Smooth muscle cell (in vitro differentiated cells): ENCODE data around the gene IQCN. TPM values are rescaled to one million over a fixed set of nuclear protein-coding genes. Genes with fewer than 3 reads are reported as not detected.

ENCODE experiments used
- DNase-seq: peaks from one replicate; lab custom pipeline; 2025; ENCODE audit not compliant: unreplicated experiment; lab: John Stamatoyannopoulos, UW
- H2AFZ ChIP-seq: fragments of 200-600 bp; sonication (generic); 2 replicates; pipeline ENCODE4 v1.6.0; 2016; ENCODE audit warnings: antibody characterized with exemption, low read depth, mild to moderate bottlenecking
- H3F3A ChIP-seq: fragments of 200-600 bp; sonication (generic); 2 replicates; pipeline ENCODE4 v1.6.0; 2017; ENCODE audit warnings: antibody characterized with exemption, low read depth
- H3K27ac ChIP-seq: fragments of 200-600 bp; sonication (generic); 2 replicates; pipeline ENCODE4 v1.5.1; 2016; ENCODE audit warnings: low read depth, mild to moderate bottlenecking
- H3K27me3 ChIP-seq: fragments of 200-600 bp; sonication (generic); 2 replicates; pipeline ENCODE4 v1.6.1; 2016; ENCODE audit warnings: low read depth, mild to moderate bottlenecking
- H3K36me3 ChIP-seq: fragments of 200-600 bp; sonication (generic); 2 replicates; pipeline ENCODE4 v1.5.1; 2016; ENCODE audit warnings: low read depth
- H3K4me1 ChIP-seq: fragments of 200-600 bp; sonication (generic); 2 replicates; pipeline ENCODE4 v1.5.1; 2016; ENCODE audit warnings: low read depth
- H3K4me2 ChIP-seq: fragments of 200-600 bp; sonication (generic); 2 replicates; pipeline ENCODE4 v1.6.0; 2016; ENCODE audit warnings: mild to moderate bottlenecking
- H3K4me3 ChIP-seq: fragments of 200-600 bp; sonication (generic); 2 replicates; pipeline ENCODE4 v1.5.1; 2016; ENCODE audit warnings: mild to moderate bottlenecking
- H3K79me2 ChIP-seq: fragments of 200-600 bp; sonication (generic); 2 replicates; pipeline ENCODE4 v1.6.0; 2016; ENCODE audit warnings: low read depth, mild to moderate bottlenecking
- H3K9ac ChIP-seq: fragments of 200-600 bp; sonication (generic); 2 replicates; pipeline ENCODE4 v1.6.0; 2016; ENCODE audit warnings: low read depth
- H3K9me3 ChIP-seq: fragments of 200-600 bp; sonication (generic); replicated peaks from 2 replicates; pipeline ENCODE4 v1.5.1; 2016; ENCODE audit warnings: low read depth
- H4K20me1 ChIP-seq: fragments of 200-600 bp; sonication (generic); 2 replicates; pipeline ENCODE4 v1.6.0; 2016; ENCODE audit warnings: low read depth
- CTCF ChIP-seq: fragments of 200-600 bp; sonication (generic); IDR thresholded peaks from 2 replicates; pipeline ENCODE4 v1.5.1; 2017; ENCODE audit warnings: borderline replicate concordance, mild to moderate bottlenecking, antibody characterized with exemption; ENCODE audit not compliant: insufficient read depth, poor library complexity, severe bottlenecking
- WGBS: methylation state at CpG from one replicate; pipeline ENCODE4 v1.1.7; 2016; ENCODE audit warnings: low lambda C conversion rate; 5-methylcytosine and 5-hydroxymethylcytosine counted together
- polyA plus RNA-seq: library from polyadenylated mRNA; unstranded; fragments of >200 nt; fragmentation: Nextera tagmentation; extraction: Ambion mirVana; gene quantifications from 2 replicates; pipeline ENCODE4 v1.2.1, GENCODE V29; 2016
- total RNA-seq: library from RNA; depleted of rRNA; stranded (reverse); fragments of >200 nt; gene quantifications from 2 replicates; pipeline ENCODE4 v1.2.3, GENCODE V29; 2014

Gene IQCN
- total and polyA plus RNA-seq, 2 experiments from 2014 or later, result 2.5 to 4.9 TPM

GRCh38 chr19:18227781-18228271 is 46.4 kb downstream of the IQCN start:
- Histone ChIP-seq H3K4me1 (no peaks in the 10 kb centered on the region), H3K79me2 (no peaks in the 10 kb centered on the region), H3K36me3 (no peaks in the 10 kb centered on the region), H3F3A (no peaks in the 10 kb centered on the region), H3K4me2 (no peak overlapping the region), H3K27ac (no peak overlapping the region), H4K20me1 (no peaks in the 10 kb centered on the region), H3K4me3 (no peak overlapping the region), H3K9ac (no peak overlapping the region), H3K27me3 (peaks cover 16% of the 10 kb centered on the region), H2AFZ (no peak overlapping the region), H3K9me3 (no peaks in the 10 kb centered on the region)
- TF ChIP-seq CTCF, result no peak
- WGBS, result 85% methylated on average over 6 of the region's 6 CpGs
- DNase-seq, result no peak

- Histone ChIP-seq H3K27ac (no peak overlapping the region), H3K4me2 (no peak overlapping the region), H2AFZ (no peak overlapping the region), H3K4me3 (no peak overlapping the region), H3K79me2 (no peaks in the 10 kb centered on the region), H3K9me3 (no peaks in the 10 kb centered on the region), H3K36me3 (no peaks in the 10 kb centered on the region), H3F3A (no peaks in the 10 kb centered on the region), H3K9ac (no peak overlapping the region), H3K27me3 (peaks cover 10% of the 10 kb centered on the region), H3K4me1 (no peaks in the 10 kb centered on the region), H4K20me1 (no peaks in the 10 kb centered on the region)
- WGBS, result 91% methylated on average over 18 of the region's 18 CpGs
- DNase-seq, result no peak
- no peak for TF ChIP-seq CTCF
Observed at GRCh38 chr19:18226956-18227780, 47.1 kb downstream of the IQCN start.

- Histone ChIP-seq H3K9ac (no peak within 1 kb of the TSS), H3K27me3 (peaks cover 6% of the 10 kb centered on the region), H3F3A (no peaks in the 10 kb centered on the region), H2AFZ (no peak within 1 kb of the TSS), H3K79me2 (no peaks in the 10 kb centered on the region), H3K4me3 (peak within 1 kb of the TSS; percentile 48), H3K27ac (no peak within 1 kb of the TSS), H3K9me3 (no peaks in the 10 kb centered on the region), H4K20me1 (no peaks in the 10 kb centered on the region), H3K4me2 (peak within 1 kb of the TSS; percentile 89), H3K4me1 (no peaks in the 10 kb centered on the region), H3K36me3 (no peaks in the 10 kb centered on the region)
- TF ChIP-seq CTCF, result no peak
- no peak for DNase-seq
- 32% methylated on average over 26 of the region's 51 CpGs for WGBS
Observed at GRCh38 chr19:18225702-18226468, 48.4 kb downstream of the IQCN start, which contains the start of gene PDE4C. Gene PDE4C, minus strand, starts transcription at chr19:18226438. Its CDS starts 23 bp downstream, at chr19:18226415.
